CD4-positive, alpha-beta T cell treated with Interleukin-6 for 4 hours (primary cell): ENCODE results near the gene CHMP3.
"Not testable (repeated sequence)": the region's sequence is repeated elsewhere in the genome, so short reads cannot be mapped to it uniquely, and the experiment has no call there.

Source experiments
- DNase-seq: peaks from one replicate; pipeline ENCODE4 v3.0.0-alpha.2; 2020; ENCODE audit warnings: mixed read lengths

The CHMP3 gene

GRCh38 chr2:86562922-86563649 lies at the start of gene CHMP3:
TSS of gene CHMP3 (minus strand) at chr2:86563443. CDS start at chr2:86563348, 95 bp downstream.
- DNase-seq: peak; percentile 96

DNA sequence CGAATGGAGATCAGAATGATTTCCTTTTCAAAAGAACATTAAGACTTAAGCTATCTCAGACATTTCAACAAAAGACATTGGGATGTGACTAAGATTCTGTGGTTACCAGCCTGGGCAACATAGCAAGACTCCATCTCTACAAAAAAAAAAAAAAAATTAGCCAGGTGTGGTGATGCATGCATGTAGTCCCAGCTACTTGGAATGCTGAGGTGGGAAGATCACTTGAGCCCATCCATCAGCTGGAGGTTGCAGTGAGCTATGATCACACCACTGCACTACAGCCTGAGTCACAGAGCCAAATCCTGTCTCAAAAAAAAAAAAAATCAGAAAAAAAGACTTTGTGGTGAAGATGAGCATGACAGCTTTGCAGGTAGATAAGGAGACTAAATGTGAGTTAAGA lies 47.6 kb upstream of the CHMP3 start:
- no peak for DNase-seq

- no peak for DNase-seq
These were observed 45.7 kb upstream of the CHMP3 start for GRCh38 chr2:86608832-86609410.

DNA sequence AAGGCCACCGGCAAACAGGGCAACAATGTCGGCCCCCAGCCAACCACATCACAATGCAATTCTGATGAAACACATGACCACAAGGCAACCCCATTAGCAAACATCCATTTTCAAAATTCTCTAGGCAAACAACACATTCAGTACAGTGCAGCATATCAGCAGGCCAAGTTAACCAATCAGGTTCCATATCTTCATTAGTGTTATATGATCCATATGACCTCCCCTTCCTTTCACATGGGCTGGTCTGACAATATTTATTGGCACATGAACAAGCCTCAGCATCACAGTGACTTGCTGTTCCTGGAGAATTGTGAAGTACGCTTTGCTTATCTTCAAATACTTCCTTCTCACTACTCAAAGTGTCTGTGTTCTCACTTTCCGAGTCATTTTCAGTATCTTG lies 40.7 kb upstream of the CHMP3 start:
- no peak for DNase-seq

GRCh38 chr2:86598966-86599365 lies 35.7 kb upstream of the CHMP3 start:
- DNase-seq: no peak

DNA sequence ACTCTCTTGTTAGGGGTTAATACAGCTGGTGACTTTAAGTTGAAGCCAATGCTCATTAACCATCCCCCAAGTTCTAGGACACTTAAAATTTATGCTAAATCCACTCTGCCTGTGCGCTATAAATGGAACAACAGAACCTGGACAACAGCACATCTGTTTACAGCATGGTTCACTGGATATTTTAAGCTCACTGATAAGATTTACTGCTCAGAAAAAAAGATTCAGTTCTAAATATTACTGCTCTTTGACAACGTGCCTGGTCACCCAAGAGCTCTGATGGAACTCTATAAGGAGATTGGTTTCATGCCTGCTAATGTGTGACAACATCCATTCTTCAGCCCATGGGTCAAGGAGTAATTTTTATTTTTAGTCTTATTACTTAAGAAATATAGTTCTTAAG lies 32.9 kb upstream of the CHMP3 start:
- no peak for DNase-seq

- DNase-seq: no peak
These were observed 30.0 kb upstream of the CHMP3 start for GRCh38 chr2:86593266-86593665.

- no peak for DNase-seq
These were observed 29.4 kb upstream of the CHMP3 start for GRCh38 chr2:86592547-86593230.

- DNase-seq: not testable (repeated sequence)
These were observed 26.5 kb upstream of the CHMP3 start for GRCh38 chr2:86589701-86590100.

- peak; percentile 33 for DNase-seq
These were observed 21.1 kb upstream of the CHMP3 start for GRCh38 chr2:86584151-86584913.

DNA sequence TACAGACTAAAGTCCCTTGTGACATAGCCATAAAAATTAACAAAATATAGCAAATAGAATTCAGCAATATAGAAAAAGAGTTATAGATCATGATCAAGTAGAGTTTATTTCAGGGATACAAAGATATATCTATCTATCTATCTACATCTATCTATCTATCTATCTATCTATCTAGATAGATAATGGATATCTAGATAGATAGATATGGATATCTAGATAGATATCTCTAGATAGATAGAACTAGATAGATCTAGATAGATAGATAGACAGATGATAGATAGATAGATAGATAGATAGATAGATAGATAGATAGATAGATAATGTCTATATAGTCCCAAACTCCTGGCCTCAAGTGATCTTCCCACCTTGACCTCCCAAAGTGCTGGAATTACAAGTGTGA lies 17.3 kb upstream of the CHMP3 start:
- no peak for DNase-seq

GRCh38 chr2:86577817-86578456 lies 14.7 kb upstream of the CHMP3 start:
- DNase-seq: no peak

DNA sequence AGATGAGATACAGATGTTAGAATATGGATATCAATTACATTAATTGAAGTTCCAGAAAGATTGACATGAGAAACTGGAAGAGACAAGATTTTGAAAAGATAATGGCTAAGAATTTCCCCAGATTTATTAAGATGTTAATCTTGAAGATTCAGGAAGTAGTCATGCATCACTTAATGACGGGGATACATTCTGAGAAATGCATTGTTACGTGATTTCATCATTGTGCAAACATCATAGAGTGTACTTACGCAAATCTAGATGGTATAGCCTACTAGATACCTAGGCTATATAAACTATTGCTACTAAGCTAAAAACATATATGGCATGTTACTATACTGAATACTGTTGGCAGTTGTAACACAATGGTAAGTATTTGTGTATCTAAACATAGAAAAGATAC lies 6.8 kb upstream of the CHMP3 start:
- DNase-seq: no peak

- no peak for DNase-seq
These were observed 3.6 kb upstream of the CHMP3 start for GRCh38 chr2:86566821-86567190.

GRCh38 chr2:86566158-86566820 lies 3.0 kb upstream of the CHMP3 start:
- DNase-seq: no peak

- DNase-seq: no peak
These were observed 413 bp upstream of the CHMP3 start for GRCh38 chr2:86563650-86564061.

- no peak for DNase-seq
These were observed 740 bp downstream of the CHMP3 start for GRCh38 chr2:86562485-86562921.

DNA sequence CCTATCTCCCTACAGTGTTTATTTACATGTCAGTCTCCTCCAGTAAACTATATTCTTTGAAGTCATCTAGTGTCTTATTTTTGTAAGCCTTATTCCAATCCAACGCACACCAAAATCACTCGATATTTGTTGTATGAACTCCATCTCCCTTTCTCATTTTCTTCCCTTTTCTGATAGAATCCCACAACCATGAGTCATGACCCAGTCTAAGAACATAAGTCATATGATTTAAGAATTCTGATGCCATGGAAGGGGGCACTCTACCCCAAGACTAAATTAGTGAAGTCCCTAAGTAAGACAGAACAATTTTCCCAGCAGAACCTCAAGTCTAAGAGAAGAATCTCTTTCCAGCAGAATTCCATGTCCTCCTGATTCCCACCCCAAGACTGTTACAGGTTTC lies 5.4 kb downstream of the CHMP3 start:
- DNase-seq: no peak

DNA sequence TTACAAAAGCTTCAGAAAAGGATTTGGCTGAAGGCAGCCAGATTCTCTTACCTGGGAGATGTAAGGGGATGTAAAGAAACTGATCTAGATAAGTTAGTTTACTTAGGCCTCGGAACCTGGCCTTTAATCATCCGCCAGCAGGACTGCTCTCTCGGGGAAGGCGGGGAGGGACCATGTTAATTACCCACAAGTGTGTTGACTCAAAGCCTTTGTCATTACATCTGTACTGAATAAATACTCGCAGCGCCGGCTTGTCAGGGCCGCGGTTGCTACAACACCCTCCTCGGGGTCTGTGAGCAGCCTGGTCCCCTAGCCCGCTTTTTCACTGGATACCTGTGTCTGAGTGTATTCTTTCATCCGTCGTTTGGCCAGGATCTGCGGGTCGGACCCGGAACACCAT lies 6.7 kb downstream of the CHMP3 start:
- no peak for DNase-seq

- DNase-seq: peak; percentile 48
These were observed 10.4 kb downstream of the CHMP3 start for GRCh38 chr2:86552889-86553288.

DNA sequence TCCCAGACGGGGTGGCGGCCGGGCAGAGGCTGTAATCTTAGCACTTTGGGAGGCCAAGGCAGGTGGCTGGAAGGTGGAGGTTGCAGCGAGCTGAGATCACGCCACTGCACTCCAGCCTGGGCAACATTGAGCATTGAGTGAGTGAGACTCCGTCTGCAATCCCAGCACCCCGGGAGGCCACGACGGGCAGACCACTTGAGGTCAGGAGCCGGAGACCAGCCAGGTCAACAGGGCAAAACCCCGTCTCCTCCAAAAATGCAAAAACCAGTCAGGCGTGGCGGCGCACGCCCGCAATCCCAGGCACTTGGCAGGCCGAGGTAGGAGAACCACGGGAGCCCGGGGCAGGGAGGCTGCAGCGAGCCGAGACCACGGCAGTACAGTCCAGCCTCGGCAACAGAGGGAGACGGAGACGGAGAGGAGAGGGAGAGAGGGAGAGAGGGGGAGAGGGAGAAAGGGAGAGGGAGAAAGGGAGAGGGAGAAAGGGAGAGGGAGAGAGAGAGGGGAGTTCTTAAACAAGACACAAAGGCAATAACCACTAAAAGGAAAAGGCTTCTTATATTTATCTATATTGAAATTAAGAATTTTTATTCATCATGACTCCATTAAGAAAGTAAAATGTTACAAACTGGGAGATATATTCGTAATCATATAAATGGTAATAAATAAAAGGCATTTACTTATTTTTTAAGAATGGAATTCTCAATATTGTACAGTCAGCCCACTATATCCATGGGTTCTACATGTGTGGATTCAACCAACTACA lies 13.1 kb downstream of the CHMP3 start:
- not testable (repeated sequence) for DNase-seq

DNA sequence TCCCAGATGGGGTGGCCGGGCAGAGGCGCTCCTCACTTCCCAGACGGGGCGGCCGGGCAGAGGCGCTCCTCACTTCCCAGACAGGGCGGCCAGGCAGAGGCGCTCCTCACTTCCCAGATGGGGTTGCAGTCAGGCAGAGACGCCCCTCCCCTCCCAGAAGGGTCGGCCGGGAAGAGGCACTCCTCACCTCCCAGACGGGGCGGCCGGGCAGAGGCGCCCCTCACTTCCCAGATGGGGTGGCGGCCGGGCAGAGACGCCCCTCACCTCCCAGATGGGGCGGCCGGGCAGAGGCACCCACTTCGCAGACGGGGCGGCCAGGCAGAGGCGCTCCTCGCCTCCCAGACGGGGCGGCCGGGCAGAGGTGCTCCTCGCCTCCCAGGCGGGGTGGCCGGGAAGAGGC lies 13.8 kb downstream of the CHMP3 start:
- DNase-seq: not testable (repeated sequence)
